Fibroblast of the conjunctiva (primary cell): ENCODE results near the gene DZIP3.
A peak's percentile ranks its signal among the peaks of the same experiment; 100 is the strongest.

ENCODE experiments used
- DNase-seq: peaks from one replicate; pipeline ENCODE4 v3.0.0-alpha.2; 2010; ENCODE audit warnings: low read depth

Gene DZIP3, protein sequence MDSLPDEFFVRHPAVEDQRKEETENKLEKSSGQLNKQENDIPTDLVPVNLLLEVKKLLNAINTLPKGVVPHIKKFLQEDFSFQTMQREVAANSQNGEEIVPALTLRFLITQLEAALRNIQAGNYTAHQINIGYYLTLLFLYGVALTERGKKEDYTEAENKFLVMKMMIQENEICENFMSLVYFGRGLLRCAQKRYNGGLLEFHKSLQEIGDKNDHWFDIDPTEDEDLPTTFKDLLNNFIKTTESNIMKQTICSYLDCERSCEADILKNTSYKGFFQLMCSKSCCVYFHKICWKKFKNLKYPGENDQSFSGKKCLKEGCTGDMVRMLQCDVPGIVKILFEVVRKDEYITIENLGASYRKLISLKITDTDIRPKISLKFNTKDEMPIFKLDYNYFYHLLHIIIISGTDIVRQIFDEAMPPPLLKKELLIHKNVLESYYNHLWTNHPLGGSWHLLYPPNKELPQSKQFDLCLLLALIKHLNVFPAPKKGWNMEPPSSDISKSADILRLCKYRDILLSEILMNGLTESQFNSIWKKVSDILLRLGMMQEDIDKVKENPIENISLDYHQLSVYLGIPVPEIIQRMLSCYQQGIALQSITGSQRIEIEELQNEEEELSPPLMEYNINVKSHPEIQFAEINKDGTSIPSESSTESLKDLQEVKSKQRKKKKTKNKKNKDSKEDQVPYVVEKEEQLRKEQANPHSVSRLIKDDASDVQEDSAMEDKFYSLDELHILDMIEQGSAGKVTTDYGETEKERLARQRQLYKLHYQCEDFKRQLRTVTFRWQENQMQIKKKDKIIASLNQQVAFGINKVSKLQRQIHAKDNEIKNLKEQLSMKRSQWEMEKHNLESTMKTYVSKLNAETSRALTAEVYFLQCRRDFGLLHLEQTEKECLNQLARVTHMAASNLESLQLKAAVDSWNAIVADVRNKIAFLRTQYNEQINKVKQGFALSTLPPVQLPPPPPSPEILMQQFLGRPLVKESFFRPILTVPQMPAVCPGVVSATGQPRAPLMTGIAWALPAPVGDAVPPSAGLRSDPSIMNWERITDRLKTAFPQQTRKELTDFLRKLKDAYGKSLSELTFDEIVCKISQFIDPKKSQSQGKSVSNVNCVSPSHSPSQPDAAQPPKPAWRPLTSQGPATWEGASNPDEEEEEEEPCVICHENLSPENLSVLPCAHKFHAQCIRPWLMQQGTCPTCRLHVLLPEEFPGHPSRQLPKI

DNA sequence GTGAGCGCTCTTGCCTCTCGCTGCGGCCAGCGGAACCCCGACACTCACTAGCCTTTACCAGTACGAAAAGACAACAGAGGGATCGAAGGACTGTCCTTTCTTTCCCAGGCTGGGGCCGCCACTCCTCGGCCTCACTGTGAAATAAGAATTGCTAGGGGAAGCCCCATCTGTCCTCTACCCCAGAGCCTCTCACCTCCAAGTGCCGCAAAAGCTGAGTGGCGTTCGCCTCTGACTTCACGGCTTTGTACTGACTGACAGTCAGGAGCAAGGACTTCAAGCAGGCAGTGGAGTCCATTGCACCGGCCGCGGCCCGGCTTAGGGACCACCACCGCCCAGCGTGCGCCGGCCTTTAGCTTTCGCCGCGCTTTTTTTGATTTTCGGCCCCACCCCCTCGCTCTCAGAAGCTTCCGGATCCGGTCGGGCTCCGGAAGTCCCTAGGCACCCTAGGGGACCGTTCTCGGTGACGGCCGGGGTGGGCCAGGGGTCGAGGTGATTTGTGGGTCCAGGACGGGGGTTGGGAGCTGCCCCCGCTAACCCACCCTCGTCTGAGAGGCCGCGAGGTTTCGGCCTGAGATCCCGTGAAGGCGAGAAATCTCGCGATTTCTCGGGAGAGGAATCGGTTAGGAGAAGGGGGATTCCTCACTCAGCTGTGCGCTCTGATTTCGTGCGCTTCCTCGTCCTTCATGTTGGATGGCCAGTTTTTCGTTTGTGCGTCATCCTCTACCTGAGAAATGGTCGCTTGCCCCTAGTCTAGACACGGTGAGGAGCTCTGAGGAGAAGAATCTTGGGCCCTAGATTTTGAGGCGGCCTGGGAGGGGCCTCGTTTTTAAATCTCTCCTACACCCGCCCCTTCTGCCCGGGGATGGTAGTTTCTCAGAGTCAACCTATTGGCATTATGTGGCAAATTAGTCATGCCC, at the start of gene DZIP3, which contains the start of gene CIP2A:
TSS of gene DZIP3 (plus strand) at position 642 of the 917 bp plus-strand sequence. CDS start 15,685 bp downstream, outside the sequence.
TSS of gene CIP2A (minus strand) at position 358 of the 917 bp plus-strand sequence. CDS start at position 295, 63 bp downstream.
- peak; percentile 89 for DNase-seq

DNA sequence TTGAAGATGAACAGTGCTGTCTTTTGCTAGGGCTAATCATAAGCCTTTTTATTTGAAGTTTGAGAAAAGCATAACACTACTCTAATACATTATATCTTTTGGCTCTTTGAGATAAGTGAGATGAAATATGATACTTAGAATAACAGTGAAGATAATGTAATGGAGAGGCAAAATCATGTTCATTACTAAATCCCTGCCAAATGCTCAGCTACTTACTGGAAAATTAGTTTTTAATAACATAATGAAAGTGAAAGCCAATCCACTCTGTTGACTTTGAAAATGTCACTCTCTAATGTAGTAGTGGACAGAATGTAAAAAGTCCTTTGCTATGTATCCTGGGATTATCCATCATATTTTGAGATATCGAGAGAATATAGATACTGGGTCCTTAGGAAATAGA, 43.3 kb upstream of the DZIP3 start:
- no peak for DNase-seq

GRCh38 chr3:108546692-108547091, 42.8 kb upstream of the DZIP3 start:
- no peak for DNase-seq

DNA sequence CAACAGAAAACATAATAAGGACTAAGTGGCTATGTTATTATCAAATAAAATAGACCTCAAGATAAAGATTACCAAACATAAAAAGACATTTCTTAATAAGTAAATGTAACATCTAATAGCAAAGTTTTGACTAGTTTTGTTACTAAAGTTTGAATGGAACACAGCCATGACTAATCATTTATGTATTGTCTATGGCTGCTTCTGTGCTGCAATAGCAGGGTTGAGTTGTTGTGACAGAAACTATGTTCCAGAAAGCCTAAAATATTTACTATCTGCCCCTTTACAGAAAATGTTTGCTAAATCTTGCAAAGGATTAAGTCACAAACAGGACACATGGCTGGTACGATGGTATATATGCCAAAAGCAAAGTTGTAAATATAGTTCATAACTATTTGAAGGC, 41.2 kb upstream of the DZIP3 start:
- no peak for DNase-seq

DNA sequence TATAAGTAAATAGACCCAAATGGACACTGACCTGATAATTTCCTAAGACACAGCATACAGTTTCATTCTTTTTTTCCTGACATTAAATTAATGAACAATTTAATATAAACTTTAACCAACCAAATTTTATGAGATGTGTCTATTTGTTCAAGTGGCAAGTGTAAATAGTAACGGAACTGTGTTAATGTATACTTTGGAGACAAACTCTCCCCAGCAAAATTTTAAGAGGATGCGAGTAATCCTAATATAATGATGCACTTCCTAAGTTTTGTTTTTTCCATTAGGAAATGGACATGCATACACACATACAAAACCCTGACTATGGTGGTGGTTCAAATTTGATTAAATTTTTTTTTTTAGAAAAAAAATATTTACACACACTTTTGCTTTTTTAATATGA, 40.6 kb upstream of the DZIP3 start:
- no peak for DNase-seq

DNA sequence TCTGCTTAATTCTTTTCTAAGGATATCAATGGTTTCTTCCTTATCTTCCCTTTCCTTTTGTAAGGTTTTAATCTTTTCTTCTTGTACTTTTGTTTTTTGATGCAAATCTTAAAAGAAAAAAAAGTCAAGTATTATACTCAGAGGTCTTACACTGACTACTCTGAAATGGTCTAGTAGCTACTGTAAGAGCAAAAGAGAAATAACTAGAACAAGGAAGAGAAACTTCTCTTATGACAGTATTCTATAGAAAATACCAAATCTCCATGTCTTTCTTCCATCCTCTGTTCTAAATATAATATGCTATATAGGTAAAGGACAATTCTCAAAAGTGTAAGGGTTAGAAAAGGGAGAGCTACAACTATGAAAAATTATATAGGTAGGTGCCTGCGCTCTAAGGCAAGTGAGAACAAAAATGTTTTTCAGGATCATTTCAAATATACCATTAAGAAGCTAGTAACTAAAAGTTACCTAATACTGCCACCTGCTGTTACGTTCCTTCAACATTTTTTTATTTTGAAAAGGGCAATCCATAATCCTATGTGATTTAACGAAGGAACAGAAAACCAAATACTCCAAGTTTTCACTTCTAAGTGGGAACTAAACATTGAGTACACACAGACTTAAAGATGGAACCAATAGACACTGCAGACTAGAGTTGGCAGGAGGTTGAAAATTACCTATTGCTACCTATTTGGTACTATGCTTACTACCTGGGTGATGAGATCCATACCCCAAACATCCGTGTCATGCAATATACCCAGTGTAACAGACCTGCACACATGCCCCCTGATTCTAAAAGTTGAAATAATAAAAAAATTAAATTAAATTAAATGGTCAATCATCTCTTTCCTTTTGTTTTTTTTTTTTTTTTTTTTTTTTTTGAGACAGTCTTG, 37.0 kb upstream of the DZIP3 start:
- peak; percentile 35 for DNase-seq

DNA sequence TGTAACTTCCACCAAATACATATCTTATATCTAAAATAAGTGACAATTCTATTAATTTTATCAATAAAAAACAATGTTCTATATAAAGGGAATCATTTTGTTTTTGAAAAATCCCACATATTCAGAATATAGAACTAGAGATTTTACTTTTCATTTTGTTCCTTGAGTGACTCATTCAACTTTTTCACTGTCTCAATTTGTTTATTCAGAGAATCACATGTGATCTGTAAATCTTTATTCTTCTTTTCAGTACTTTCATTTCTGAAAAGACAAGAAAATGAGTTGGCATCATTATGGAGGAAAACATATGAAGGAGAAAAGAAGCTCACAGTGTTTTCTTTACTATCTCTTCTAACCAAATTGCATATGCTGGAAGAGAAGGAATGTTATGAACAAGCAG, 35.3 kb upstream of the DZIP3 start:
- no peak for DNase-seq

DNA sequence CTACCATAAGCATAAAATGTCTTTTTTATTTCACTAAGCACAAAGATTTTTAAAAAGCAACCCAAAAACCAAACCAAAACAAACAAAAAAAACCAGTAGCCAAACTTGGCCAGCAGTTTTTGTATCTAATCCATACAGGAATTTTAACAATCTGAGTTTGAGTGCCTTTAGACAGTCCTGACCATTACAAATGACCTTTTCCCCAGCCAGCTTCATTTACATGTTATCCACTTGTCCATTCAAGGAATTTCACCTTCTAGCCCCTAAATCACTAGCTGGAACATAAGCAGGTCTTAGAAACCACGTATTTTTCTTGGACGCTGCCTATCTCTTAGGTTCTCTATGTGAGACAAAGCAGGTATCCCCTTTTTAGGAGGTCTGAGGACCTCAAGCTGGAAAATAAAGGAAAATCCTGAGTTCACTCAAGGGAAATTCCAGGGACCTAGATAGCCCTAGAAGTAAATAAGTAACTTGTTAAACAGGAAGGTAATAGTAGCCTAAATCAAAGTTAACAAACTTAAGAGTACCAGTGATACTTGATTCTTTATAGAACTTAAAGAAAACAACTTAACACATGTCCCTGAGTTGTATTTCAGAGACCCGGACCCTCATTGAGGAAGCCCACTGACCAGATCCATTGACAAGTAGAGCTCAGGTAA, 34.5 kb upstream of the DZIP3 start:
- no peak for DNase-seq

GRCh38 chr3:108555966-108556581, 33.4 kb upstream of the DZIP3 start:
- DNase-seq, result no peak

DNA sequence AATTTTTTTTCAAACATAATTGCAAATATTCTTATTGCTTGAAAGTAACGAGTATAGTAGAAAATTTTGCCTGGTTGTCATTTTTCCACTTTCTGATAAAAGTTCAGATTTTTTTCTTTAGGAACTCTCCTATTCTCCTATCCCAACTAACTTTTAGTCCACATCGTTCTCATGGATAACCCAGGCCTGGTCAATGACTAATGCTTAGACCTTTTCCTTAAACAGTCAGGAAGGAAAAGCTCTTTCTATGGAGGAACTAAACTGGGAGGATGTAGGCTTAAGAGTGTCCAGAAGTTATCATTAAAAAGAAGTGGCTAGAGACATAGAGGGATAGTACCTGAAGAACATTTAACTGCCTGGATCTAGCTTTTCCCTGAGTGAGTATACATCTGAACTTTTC, 27.0 kb upstream of the DZIP3 start:
- no peak for DNase-seq

DNA sequence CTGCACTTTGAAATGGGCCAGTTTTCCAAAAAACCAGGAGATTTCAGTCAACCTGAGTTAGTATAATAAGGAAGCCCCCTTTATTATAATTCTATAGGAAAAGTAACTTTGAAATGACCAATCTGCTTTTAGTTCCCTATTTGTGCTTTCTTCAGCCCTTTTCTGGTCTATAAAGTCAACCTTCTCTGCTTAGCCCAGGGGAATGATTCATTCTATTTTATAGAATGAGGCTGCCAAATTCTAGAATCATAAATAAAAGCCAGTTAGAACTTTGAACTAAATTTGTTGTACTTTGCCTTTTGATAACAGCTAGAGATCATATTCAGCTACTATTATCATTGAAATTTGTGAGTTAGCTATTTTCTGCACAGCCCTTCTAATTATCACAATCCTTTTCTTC, 25.0 kb upstream of the DZIP3 start:
- DNase-seq, result no peak

DNA sequence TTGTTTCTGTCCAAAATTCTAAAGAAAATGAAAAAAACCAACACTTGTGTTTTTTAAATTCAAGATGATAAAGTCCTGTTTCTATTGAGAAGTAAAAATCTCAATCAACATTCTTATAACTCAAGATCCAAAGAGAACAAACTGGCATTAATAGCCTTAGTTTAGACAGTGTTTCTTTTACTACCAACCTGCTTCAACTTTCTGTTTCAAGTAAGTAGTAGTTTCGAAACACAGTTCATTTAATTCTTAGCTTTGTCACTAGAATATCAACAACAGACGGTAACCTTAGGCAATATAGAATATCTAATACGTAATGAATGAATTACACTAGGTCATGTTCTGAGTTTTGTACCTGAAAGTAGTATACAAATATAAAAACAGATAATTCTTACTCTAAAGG, 24.0 kb upstream of the DZIP3 start:
- DNase-seq, result no peak

- no peak for DNase-seq
These were observed 22.9 kb upstream of the DZIP3 start for GRCh38 chr3:108566599-108566998.

- DNase-seq, result no peak
These were observed 20.2 kb upstream of the DZIP3 start for GRCh38 chr3:108569336-108569735.

DNA sequence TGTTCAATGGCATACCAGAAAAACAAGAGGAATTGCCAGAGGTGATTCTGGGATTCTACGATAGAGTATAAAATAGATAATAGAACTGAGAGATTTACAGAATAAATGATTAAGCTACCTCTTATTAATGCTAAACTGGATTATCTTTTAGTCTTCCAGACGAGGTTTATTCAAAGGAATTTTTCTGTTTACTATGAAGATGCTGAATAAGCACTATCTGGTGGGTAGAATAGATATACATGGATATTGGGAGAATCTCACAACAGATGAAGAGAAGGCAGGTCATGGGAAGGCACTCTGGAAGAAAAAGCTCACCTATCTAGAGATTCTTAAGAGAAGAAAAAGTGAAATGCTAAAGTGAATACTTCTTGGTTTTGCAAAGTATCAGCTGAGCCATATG, 11.5 kb upstream of the DZIP3 start:
- no peak for DNase-seq

GRCh38 chr3:108588601-108589000, 921 bp upstream of the DZIP3 start:
- no peak for DNase-seq

DNA sequence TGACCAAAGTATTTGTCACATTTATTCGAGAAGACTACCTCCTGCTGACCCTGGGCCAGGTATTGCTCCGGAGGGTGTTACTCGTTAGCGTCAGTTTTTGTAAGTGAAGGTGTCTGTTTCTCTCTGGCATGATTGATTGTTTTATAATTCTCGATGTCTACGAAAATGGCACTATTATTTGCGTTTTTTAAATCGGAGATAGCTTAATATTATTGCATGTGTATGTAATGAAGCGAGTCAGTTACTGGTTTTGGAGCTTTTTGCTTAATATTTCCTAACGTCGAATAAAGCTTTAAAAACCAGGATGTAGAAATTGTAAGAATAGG, 439 bp downstream of the DZIP3 start:
- no peak for DNase-seq

DNA sequence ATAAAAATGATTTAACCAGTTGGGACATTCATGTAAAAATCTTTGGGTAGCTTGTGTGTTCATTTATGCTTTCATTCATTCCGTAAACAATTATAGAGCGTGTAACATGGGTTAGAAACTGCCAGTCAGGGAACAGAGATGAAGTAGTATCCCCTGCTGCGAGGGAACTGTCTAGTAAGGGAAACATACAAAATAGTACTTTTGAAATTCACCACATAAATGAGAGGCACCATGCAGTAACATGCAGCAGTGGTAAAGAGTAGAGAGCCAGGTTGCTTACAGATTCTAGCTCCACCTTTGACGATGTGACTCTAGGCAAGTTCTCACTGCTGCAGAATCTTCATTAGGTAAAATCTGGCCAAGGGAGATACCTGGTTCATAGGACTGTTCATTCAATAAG, 938 bp downstream of the DZIP3 start:
- DNase-seq, result no peak

- DNase-seq, result no peak
These were observed 5.8 kb downstream of the DZIP3 start for GRCh38 chr3:108595321-108595720.
